Stimulated activated CD4-positive, alpha-beta T cell treated with anti-CD3 and anti-CD28 coated beads, Interleukin-4, amount 100 ng/mL, for 4 hours (primary cell): Measurements from ENCODE around the gene MRPL38.
A peak's percentile ranks its signal among the peaks of the same experiment; 100 is the strongest.
"Not testable (repeated sequence)": the region's sequence is repeated elsewhere in the genome, so short reads cannot be mapped to it uniquely, and the experiment has no call there.

Source experiments
- DNase-seq, 2 experiments: peaks; one replicate each; pipeline ENCODE4 v3.0.0-alpha.2; 2020

MRPL38 gene

GRCh38 chr17:75874323-75875181 is 30.1 kb downstream of the MRPL38 start:
- no peak for DNase-seq

GRCh38 chr17:75873587-75874322 is 30.9 kb downstream of the MRPL38 start:
- DNase-seq, result no peak

GRCh38 chr17:75872434-75873351 is 32.0 kb downstream of the MRPL38 start:
- DNase-seq, result peak in 1 of 2 experiments; percentile 33

- DNase-seq, result not testable (repeated sequence)
These were observed 34.5 kb downstream of the MRPL38 start for GRCh38 chr17:75870228-75870627.

GRCh38 chr17:75869282-75870141 is 35.2 kb downstream of the MRPL38 start:
- DNase-seq, result no peak

- not testable (repeated sequence) for DNase-seq
These were observed 35.9 kb downstream of the MRPL38 start for GRCh38 chr17:75868730-75869281.

- DNase-seq, result not testable (repeated sequence)
These were observed 39.1 kb downstream of the MRPL38 start for GRCh38 chr17:75865404-75866188.

- DNase-seq, result not testable (repeated sequence)
These were observed 39.8 kb downstream of the MRPL38 start for GRCh38 chr17:75864887-75865286.

- DNase-seq, result no peak
These were observed 40.2 kb downstream of the MRPL38 start for GRCh38 chr17:75864448-75864871.

- DNase-seq, result no peak
These were observed 42.8 kb downstream of the MRPL38 start for GRCh38 chr17:75861927-75862317.

- not testable (repeated sequence) for DNase-seq
These were observed 45.3 kb downstream of the MRPL38 start for GRCh38 chr17:75859358-75859757.

- DNase-seq, result no peak
These were observed 48.5 kb downstream of the MRPL38 start for GRCh38 chr17:75856062-75856756.

GRCh38 chr17:75855310-75856061 is 49.2 kb downstream of the MRPL38 start, which contains the start of gene WBP2:
TSS of gene WBP2 (minus strand) at chr17:75855335. CDS start at chr17:75855297, 38 bp downstream.
- DNase-seq, result peak; percentile 91 to 99

- no peak for DNase-seq
These were observed 49.8 kb downstream of the MRPL38 start for GRCh38 chr17:75854881-75855309.

- DNase-seq, result no peak
These were observed 50.5 kb downstream of the MRPL38 start for GRCh38 chr17:75854101-75854748.

GRCh38 chr17:75853433-75853832 is 51.3 kb downstream of the MRPL38 start:
- no peak for DNase-seq

- not testable (repeated sequence) for DNase-seq
These were observed 53.0 kb downstream of the MRPL38 start for GRCh38 chr17:75851693-75851991.

GRCh38 chr17:75850928-75851692 is 53.6 kb downstream of the MRPL38 start:
- DNase-seq, result no peak
